IPS-18a (cell line): ENCODE data around the gene RASGRF1.
"Not testable (repeated sequence)": the region's sequence is repeated elsewhere in the genome, so short reads cannot be mapped to it uniquely, and the experiment has no call there.

ENCODE experiments used
- H3K27ac ChIP-seq: one replicate; pipeline ENCODE4 v1.5.1; 2013; ENCODE audit warnings: low read length
- H3K27me3 ChIP-seq: one replicate; pipeline ENCODE4 v1.6.1; 2013; ENCODE audit warnings: mild to moderate bottlenecking, low read length; ENCODE audit not compliant: control insufficient read depth, insufficient read depth
- H3K36me3 ChIP-seq: one replicate; pipeline ENCODE4 v1.6.1; 2013; ENCODE audit warnings: low read depth, low read length; ENCODE audit not compliant: control insufficient read depth
- H3K4me1 ChIP-seq: one replicate; pipeline ENCODE4 v1.6.1; 2013; ENCODE audit warnings: low read depth, low read length; ENCODE audit not compliant: control insufficient read depth
- H3K4me3 ChIP-seq: one replicate; pipeline ENCODE4 v1.5.1; 2013; ENCODE audit warnings: low read length
- H3K9ac ChIP-seq: one replicate; pipeline ENCODE4 v1.6.1; 2013; ENCODE audit warnings: mild to moderate bottlenecking, low read length, moderate library complexity
- H3K9me3 ChIP-seq: one replicate; pipeline ENCODE4 v1.6.1; 2013; ENCODE audit warnings: low read depth, low read length; ENCODE audit not compliant: control insufficient read depth

The RASGRF1 gene

DNA sequence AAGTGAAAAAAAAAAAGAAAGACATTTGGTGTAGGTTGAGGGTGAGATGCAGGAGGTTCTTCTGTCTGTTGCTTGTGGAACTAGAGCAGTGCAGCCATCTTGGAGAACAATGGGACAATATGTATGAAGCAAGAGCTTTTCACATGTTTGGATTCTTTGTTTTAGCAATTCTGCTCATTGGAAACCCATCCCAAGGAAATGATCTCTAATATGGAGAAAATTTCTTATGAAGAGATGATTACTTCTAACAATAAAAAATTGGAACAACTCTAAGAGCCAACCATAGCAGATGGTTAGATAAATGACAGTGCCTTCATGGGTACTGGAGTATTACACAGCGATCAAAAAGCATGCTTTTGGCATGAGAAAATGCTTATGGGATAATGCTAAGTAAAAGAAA, 56.3 kb downstream of the RASGRF1 start:
- Histone ChIP-seq H3K9ac (no peak overlapping the region), H3K9me3 (no peaks in the 10 kb centered on the region), H3K4me3 (no peak overlapping the region), H3K4me1 (peaks cover 9% of the 10 kb centered on the region), H3K36me3 (no peaks in the 10 kb centered on the region), H3K27ac (no peak overlapping the region), H3K27me3 (peaks cover 7% of the 10 kb centered on the region)

DNA sequence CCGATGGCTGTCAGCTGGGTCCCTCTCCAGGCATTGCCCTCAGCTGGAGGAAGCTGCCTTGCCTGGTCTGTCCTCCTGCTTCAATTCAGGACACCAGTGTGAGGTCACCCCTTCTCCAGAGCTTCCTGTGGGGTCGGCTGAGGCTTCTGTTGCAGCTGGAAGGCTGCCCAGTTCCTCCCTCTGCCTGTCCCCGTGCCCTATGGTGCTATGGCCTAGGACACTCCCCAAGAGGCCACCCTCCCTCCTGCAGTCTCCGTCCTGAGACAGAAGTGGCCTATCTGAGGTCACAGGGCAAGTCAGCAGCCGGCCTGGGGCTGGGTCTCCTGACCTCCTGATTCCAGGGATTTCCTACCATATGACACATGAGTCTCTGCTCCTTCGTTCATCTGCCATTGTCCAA, 57.9 kb downstream of the RASGRF1 start:
- no peaks in the 10 kb centered on the region for H3K9me3 ChIP-seq
- H3K4me1 ChIP-seq = peaks cover 9% of the 10 kb centered on the region
- H3K27me3 ChIP-seq = peaks cover 7% of the 10 kb centered on the region
- no peaks in the 10 kb centered on the region for H3K36me3 ChIP-seq
- no peak overlapping the region for H3K4me3 ChIP-seq
- H3K27ac ChIP-seq = no peak overlapping the region
- H3K9ac ChIP-seq = no peak overlapping the region

DNA sequence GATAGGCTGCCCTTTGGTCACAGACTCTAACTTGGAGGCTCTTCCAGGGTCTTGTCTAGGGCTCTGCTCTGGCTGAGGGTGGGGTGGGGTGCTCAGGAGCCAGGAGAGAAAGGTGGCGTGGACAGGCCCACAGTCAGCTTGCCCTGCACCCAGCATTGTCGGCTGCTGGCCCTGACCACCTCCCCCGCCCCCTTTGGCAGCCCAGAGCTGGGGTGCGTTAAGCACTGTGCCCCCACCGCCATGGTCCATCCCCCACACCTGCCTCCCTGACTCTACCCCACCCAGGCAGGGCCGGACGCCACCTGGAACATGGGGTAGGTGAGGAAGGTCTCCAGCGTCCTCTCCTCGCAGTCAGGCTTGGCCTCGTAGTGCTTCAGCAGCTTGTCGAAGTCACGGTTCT, 58.8 kb downstream of the RASGRF1 start:
- Histone ChIP-seq H3K9me3 (no peaks in the 10 kb centered on the region), H3K4me3 (no peak overlapping the region), H3K27ac (no peak overlapping the region), H3K9ac (no peak overlapping the region), H3K36me3 (no peaks in the 10 kb centered on the region), H3K4me1 (peaks cover 9% of the 10 kb centered on the region), H3K27me3 (peaks cover 7% of the 10 kb centered on the region)

DNA sequence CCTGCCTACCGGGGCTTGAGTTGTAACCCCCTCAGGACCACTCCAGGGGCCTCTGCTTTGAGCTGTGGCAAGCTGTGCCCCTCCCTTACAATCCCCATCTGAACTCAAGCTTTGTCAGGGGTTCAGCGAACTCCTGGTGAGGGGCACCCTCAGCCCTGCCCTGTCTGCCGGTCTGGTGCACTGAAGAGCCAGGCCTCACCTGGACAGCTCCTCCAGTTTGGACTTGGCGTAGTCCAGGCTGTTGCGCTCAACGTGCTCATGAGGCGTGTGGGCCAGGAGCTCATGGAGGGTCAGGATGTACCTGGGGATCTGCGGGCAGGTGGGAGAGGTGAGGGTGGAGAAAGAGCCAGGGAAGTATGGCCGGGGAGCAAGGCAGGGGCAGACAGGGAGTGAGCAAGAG, 59.4 kb downstream of the RASGRF1 start:
- H3K9ac ChIP-seq = no peak overlapping the region
- peaks cover 9% of the 10 kb centered on the region for H3K4me1 ChIP-seq
- no peak overlapping the region for H3K27ac ChIP-seq
- H3K9me3 ChIP-seq = no peaks in the 10 kb centered on the region
- H3K36me3 ChIP-seq = no peaks in the 10 kb centered on the region
- H3K27me3 ChIP-seq = peaks cover 5% of the 10 kb centered on the region
- no peak overlapping the region for H3K4me3 ChIP-seq

DNA sequence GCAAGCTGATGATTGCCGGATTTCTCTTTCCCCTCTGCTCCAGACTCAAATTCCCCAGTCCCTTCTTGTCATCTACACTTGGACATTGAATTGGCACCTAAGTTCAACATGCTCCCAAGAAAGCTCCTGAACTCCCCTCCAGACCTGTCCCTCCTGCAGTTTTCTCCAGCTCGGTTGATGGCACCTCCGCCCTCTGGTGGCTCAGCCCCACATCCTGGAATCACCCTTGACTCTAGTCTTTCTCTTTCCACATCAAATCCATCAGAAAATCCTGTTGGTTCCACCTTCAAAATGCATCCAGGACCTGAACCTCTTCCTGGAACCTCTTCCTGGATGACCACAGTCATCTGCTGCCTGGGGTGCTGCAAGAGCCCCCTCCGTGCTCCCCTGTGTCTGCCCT, 60.1 kb downstream of the RASGRF1 start:
- Histone ChIP-seq H3K27ac (no peak overlapping the region), H3K9ac (no peak overlapping the region), H3K36me3 (no peaks in the 10 kb centered on the region), H3K9me3 (no peaks in the 10 kb centered on the region), H3K4me1 (peaks cover 3% of the 10 kb centered on the region), H3K27me3 (no peaks in the 10 kb centered on the region), H3K4me3 (no peak overlapping the region)

DNA sequence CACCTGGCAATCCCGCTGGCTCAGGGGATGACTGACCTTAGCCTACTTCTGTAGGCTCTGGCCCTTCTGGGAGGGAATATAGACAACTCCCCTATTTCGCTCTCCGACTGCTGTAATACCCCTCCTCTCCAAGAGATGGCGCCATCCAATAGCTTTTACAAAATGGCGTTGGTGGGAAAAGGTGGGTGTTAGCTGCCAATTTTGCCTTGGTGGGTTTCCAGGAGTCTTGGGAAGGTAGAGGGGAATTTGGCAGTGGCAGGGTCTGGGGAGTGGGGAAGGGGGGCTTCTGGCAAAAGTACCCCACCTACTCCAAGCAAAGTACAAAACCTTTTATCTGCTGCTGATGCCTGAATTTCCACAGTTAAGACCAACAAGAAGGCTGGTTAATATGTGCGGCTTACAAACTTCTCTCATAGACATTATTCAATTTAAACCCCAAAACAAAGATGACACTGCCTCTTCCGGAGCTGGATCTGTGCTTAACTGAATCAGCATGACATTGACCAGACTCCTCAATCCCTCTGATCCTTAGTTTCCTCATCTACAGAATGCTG, 62.1 kb downstream of the RASGRF1 start:
- Histone ChIP-seq H3K9ac (no peak overlapping the region), H3K9me3 (no peaks in the 10 kb centered on the region), H3K27ac (no peak overlapping the region), H3K4me1 (no peaks in the 10 kb centered on the region), H3K4me3 (no peak overlapping the region), H3K27me3 (no peaks in the 10 kb centered on the region), H3K36me3 (no peaks in the 10 kb centered on the region)

DNA sequence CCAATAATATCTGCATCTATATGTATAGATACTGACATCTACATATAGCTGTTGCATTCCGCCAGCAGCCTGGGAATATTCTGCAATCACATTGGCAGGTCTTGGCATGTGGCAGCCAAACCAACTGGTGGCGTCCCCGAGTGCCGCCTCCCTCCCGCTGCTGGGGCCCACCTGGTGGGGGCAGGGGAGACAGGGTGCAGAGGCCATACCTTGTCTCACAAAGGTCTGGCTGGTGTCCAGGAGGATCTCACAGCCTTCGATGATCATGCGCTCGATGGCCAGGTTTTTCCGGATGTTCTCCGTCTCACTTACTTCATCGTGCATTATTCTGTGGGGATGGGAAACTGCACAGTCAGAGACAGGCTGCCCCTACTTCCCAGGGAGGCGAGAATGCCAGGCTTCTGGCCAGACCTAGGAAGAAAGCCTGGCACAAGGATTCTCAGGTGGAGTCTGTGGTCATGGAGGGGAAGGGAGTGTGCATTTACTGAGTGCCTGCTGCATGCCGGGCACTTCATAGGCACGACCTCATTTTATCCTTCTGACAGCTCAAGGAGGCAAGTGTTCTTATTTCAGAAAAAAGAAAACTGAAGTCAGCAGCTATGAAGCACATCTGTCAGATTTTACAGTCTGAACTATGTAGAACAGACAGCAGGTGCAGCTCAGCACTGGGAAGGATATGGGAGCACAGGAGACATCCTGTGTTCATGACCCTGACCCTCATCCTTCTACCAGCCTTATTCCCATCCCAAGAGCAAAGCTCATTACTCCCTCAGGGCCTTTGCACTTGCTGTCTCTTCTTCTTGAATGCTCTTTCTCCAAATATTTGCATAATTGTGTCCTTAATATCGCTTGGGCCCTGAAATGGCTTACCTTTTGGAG, 62.8 kb downstream of the RASGRF1 start:
- Histone ChIP-seq H3K36me3 (no peaks in the 10 kb centered on the region), H3K27ac (no peak overlapping the region), H3K4me1 (no peaks in the 10 kb centered on the region), H3K9ac (no peak overlapping the region), H3K27me3 (no peaks in the 10 kb centered on the region), H3K9me3 (no peaks in the 10 kb centered on the region), H3K4me3 (no peak overlapping the region)

DNA sequence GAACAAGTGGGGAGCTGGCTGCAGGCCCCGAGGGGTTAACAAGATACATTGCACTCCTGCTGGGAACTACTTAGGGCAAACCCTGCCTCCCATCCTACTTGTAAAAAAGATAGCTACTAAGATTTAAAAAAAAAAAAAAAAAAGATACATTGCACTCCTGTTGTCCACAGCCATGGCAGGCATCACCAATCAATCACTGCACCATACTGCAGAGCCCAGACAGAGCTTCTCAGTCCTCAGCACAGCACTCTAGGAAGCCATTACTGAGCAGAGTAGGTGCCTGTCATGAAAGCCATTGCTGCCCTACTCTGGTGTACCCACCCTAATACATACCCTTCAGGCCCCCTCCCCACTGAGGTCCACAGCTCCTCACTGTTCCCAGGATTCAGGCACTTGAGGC, 64.8 kb downstream of the RASGRF1 start:
- Histone ChIP-seq H3K4me3 (no peak overlapping the region), H3K9me3 (no peaks in the 10 kb centered on the region), H3K27ac (no peak overlapping the region), H3K9ac (no peak overlapping the region), H3K36me3 (no peaks in the 10 kb centered on the region), H3K4me1 (no peaks in the 10 kb centered on the region), H3K27me3 (no peaks in the 10 kb centered on the region)

DNA sequence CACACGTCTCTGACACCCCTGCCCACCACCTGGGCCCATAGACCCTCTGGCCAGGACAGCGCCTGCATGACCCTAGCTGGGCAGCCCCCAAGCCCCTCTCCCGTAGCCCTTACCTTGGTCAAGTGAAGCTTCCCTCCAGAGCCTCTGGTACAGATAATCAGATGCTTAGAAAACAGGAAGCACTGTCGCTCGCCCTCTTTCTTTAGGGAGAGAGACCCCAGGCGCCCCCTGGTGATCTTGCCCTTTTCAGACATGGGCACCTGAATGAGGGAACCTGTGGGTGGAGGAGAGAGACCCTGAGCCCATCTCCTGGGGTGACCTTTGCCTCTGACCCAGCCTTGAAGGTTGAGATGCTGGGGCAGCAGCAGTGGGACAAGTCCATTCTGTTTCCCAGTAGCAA, 65.4 kb downstream of the RASGRF1 start:
- Histone ChIP-seq H3K27me3 (no peaks in the 10 kb centered on the region), H3K9me3 (no peaks in the 10 kb centered on the region), H3K4me1 (no peaks in the 10 kb centered on the region), H3K4me3 (no peak overlapping the region), H3K36me3 (no peaks in the 10 kb centered on the region), H3K9ac (no peak overlapping the region), H3K27ac (no peak overlapping the region)

DNA sequence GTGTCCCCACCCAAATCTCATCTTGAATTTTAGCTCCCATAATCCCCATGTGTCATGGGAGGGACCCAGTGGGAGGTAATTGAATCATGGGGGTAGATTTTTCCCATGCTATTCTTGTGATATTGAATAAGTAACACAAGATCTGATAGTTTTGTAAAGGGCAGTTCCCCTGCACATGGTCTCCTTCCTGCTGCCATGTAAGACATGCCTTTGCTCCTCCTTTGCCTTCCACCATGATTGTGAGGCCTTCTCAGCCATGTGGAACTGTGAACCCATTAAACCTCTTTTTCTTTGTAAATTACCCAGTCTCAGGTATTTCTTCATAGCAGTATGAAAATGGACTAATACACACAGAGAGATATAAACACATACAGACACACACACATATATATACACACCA, 66.1 kb downstream of the RASGRF1 start:
- H3K4me3 ChIP-seq, H3K27me3 ChIP-seq, H3K9ac ChIP-seq, H3K36me3 ChIP-seq, H3K27ac ChIP-seq, H3K4me1 ChIP-seq, H3K9me3 ChIP-seq: not testable (repeated sequence)

DNA sequence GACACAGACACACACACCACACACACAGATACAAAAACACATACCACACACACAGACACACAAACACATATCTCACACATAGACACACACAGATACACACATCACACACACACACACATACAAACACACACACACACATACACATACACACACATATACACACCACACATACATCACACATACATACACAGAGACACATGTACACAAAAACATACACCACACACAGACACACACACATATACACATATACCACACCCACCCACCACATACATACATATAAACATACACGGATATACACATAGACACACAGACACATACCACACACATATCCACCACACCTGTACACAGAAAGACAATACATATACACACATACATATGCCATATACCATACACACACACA, 66.7 kb downstream of the RASGRF1 start:
- no peaks in the 10 kb centered on the region for H3K36me3 ChIP-seq
- H3K27ac ChIP-seq = no peak overlapping the region
- no peaks in the 10 kb centered on the region for H3K9me3 ChIP-seq
- no peaks in the 10 kb centered on the region for H3K27me3 ChIP-seq
- no peak overlapping the region for H3K4me3 ChIP-seq
- H3K4me1 ChIP-seq = no peaks in the 10 kb centered on the region
- H3K9ac ChIP-seq = no peak overlapping the region

DNA sequence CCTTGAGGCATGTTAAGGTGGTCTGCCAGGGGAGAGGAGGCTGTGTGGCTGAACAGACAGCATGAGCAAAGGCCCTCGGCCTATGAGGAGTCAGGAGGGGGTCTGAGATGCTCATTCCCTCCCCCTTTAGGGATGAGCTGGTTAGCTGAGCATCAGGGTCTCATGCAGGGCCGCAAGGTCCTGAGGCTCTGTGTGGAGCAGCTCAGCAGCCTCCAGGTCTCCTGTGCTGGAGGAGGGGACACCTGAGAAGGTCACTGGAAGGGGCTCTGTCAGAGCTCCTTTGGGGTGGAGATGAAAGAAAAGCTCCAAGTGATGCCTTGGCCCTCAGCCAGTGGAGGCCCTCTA, 67.1 kb downstream of the RASGRF1 start:
- no peak overlapping the region for H3K4me3 ChIP-seq
- no peaks in the 10 kb centered on the region for H3K4me1 ChIP-seq
- no peak overlapping the region for H3K9ac ChIP-seq

More for the DNA sequence above, 67.1 kb downstream of the RASGRF1 start:
- H3K9me3 ChIP-seq = no peaks in the 10 kb centered on the region
- no peaks in the 10 kb centered on the region for H3K27me3 ChIP-seq
- no peak overlapping the region for H3K27ac ChIP-seq
- no peaks in the 10 kb centered on the region for H3K36me3 ChIP-seq
